ENCODE results near the gene FAM50B.

Gene FAM50B, protein sequence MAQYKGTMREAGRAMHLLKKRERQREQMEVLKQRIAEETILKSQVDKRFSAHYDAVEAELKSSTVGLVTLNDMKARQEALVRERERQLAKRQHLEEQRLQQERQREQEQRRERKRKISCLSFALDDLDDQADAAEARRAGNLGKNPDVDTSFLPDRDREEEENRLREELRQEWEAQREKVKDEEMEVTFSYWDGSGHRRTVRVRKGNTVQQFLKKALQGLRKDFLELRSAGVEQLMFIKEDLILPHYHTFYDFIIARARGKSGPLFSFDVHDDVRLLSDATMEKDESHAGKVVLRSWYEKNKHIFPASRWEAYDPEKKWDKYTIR

DNA sequence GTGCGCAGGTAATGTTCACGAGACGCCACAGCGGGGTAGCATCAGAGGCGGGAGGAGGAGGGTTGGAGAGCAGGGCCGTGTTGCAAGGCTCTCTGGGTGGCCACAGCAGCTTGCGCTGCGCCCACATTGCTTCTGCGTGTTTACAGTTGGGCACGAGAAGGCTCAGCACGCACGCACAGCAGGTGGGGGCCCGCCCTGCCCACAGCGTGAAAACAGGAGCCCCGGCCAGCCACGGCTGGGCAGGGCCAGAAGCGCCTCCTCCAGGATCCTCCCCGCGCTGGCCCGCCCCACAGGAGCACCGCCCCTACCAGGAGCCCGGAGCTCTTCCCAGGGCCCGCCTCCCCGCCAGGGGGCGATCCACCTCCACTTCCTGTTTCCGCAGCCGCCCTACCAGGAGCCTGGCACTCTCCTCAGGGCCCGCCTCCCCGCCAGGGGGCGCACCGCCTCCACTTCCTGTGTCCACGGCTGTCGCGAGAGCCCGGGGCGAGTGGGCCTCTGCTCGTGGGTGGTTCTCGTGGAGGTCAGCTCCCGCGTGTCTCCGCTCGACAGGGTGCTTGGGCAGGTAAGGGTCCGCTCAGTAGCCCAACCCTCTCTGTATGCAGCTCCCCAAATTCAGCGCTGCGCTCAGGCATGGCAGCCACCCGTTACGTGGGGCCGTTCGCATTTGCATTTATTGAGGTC is at the start of gene FAM50B:
TSS of gene FAM50B (plus strand) at position 449 of the 681 bp plus-strand sequence. CDS start 439 bp downstream, outside the sequence.
- DNase-seq: peak; percentile 92

DNA sequence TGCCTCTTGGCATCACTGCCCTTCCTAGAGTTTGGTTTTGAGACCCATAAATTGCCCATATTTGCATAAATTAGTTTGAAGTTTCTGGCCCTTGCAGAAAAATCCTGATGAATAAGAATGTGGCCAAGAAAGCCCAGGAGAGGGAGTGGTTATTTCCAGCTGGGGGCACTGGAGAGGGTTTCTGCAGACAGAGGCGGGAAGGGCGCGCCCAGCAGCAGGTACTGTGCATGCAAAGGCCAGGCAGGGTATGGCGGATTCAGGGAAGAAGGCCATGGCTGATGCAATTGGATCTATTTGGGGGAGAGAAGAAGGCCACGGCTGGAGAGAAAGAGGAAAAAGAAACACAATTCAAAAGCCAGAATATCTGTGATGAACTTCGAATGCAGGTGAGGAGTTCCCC is 49.5 kb upstream of the FAM50B start:
- no peak for DNase-seq

DNA sequence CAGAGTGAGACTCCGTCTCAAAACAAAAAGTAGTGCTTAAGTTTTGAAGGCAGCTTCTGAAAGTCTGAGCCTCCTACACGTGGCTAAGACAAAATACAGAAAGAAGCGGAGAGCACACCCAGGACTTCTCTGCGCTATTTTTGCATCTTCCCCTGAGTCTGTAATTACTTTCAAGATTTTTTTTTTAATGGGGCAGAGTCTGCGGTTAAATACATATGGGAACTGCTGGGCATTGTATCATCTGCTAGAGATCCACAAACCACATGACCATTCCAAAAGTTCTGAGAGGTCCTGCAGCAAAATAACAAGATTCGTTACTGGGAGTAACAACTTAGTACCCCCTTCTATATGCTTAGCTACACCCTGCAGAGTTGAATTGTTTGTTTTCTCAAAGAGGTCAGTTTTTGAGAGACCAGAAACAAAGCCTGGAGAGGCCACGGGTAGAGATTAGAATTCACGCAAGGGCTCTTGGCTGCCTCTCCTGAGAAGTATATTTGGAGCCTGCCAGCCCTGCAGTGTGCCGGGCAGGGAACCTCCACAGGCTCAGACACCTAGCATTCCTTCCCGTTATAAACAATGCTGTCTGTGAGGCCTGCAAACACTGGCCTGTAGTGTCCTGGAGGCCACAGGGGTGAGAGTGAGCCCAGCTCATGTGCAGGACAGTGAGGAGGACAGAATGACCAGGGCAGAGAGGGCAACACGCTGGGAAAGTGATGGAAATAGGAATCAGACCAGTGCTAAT is 48.2 kb upstream of the FAM50B start:
- DNase-seq: no peak

DNA sequence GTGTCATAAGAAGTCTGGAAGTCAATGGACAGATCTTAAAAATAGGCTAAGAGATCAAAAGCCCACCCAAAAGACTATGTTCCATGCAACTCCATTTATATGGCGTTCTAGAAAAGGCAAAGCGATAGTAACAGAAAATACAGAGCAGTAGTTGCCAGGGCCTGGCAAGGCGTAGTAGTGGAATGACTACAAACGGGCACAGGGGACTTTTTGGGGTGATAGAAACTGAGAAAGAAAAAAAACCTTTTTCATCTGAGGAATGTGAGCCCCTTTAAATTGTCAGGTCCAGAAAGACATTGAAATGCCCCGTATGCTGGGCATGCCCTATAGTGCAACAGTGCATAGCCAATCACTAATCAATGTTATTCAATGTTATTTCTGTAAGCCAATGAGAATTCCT is 47.2 kb upstream of the FAM50B start:
- peak; percentile 8 for DNase-seq

DNA sequence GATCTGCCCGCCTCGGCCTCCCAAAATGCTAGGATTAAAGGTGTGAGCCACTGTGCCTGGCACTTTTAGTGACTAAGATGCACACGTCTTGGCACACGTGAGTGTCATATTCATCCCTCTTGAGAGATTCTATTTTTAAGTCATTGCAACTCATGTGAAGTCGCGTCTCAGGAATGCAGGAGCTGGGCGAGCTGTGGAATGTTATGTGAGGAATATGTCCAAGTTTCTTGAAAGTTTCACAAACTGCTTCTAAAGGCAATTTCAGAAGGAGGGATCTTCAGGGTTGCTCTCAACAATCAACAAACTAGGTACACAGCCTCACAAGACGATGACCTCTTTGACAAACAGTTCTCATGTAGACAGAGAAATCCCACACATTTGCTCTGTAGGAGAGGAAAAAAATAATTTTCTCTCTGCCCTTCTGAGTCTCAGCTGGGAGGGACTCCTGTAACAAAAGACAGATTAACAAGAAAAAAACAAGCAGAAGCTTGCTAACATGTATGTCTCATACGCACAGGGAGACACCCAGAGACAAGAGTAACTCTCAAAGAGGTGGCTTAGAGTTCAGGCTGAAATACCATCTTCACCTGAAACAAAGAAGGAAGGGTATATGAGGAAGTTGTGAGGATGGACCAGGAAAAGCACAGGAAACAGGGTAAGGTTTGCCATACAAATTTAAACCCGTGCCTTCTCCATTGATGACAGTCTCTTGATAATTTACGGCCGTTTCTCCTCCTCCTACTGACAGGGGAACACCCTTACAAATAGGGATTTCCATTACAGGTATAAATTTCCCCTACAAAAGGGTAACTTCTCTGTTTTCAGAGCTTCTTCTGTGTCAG is 45.3 kb upstream of the FAM50B start:
- DNase-seq: no peak

DNA sequence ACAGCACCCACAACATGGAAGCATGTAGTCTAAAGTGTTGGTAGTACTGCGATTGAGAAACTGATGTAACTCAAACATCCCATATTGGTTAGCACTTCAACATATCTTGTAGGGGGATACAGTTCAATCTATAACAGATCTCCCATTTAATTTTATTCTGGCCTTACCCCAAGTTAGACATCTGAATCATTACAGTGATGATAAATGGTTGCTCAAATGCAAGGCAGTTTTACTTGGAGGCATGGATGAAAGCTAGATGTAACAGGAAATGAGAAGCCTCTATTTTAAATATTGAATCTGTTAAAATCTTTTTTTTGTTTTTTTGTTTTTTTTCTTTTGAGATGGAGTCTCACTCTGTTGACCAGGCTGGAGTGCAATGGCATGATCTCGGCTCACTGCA is 44.2 kb upstream of the FAM50B start:
- no peak for DNase-seq

DNA sequence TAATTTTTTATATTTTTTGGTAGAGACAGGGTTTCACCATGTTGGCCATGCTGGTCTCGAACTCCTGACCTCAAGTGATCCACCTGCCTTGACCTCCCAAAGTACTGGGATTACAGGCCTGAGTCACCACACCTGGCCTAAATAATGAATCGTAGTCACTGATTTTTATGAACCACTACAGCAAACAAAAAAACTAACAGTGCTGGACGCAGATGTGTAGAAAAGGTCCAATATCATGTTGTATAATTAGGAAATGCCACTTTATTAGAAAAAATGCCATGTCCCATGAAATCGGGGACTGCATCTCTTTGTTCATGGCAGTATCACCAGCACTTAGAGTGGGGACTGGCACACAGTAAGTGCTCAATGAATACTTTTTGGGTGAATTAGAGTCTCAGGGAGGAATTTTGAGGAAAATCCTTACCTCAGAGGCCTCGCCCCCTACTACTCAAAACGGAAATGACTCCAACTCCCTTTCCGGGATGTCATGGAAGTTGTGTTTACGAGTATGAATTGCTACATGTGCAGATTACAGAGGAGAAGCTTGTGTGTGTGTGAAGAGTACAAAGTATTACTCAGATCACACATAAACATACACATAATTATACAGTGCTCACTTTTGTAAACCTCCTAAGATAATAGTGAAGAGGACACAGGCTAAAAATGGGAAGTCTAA is 43.6 kb upstream of the FAM50B start:
- no peak for DNase-seq

DNA sequence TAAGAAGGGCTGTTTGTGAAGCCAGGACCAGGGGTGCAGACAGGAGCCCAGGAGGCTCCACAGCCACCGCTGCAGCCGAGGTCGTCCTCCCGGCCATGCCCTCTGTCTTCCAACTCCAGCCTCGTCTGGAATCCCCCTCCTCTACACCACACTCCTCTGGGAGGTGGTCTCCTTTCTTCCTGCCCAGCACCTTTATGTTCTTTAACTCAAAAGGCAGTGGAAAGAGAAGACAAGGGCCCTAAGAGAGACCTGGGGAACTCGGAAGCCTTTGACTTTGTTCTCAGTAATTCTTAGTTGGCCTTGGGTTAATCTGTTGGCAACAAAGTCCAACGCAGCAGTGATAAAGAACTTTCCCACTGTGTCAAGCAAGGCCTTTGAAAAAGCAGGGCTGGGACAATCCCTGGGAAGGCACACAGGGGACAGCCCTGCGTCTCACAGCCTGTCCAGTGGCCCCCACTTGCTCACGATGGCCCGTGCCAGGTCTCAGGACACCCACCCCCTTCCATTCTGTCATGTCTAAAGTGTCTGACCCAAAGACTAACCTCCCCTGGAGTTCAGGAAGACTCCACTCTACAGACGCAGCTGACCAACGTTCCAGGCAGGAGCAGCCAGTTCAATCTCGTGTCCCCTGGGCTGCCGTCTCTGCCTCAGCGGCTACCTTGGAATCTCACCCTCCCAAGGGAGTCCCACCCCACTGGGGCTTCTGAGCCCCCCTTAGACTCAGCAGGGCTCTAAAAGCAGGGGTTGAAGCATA is 42.8 kb upstream of the FAM50B start:
- no peak for DNase-seq

DNA sequence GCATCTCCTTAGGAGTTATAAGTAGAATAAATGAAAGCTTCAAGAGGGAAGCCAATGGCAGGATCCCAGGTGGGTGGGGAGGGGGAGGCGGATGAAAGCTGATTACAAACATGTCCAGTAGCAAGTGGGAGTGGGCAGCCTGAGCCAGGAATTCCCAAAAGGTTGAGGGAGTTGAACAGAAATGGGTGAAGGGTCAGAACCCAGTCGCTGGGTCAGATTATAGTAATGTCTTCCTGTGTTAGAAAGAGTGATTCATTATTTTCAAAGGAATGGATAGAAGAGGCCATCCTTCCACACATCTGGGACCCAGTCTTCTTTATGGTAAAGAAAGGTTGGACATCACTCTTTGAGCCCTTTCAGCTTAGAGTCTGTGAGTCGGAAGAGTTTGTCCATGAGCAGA is 41.0 kb upstream of the FAM50B start:
- no peak for DNase-seq

DNA sequence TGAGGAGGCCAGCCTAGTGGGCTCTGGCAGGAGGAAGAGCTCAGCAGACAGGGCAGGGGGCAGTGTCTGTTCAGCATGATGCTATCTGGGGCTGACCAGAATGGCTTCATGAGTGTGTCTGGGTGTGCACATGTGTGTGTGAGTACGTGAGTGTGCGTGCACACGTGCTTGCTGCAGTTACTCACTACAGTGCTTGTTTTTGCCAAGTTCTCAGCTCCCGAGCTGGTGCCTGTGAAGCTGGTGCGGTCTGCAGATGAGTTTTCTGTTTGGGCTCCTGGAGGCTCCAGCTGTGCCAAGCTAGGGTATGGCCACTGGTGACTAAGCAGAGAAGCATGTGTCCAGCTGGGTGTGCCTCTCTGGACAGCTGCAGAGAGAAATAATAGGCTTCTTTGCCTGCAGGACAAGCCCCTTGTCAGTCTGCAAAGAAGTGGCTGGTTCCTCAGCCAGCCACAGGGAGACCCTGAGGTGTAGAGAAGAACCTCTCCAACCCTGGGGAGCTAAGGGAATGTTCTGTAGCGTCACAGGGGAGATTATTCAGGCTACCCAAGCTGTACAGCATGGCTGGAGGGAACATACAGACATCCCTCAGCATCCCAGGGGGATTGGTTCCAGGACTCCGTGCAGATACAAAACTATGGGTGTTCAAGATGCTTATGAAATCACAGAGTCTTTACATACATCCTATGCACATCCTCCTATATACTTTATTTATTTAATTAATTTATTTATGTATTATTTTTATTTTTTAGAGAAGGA is 40.2 kb upstream of the FAM50B start:
- DNase-seq: no peak

DNA sequence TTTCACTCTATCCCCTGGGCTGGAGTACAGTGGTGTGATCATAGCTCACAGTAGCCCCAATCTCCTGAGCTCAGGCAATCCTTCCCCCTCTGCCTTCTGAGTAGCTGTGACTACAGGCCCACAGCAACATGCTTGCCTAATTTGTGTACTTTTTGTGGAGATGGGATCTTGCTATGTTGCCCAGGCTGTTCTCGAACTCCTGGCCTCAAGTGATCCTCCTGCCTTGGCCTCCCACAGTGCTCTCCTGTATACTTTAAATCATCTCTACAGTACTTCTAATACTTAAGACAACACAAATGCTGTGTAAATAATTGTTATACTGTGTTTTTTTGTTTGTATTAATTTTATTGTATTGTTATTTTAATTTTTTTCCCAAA is 39.7 kb upstream of the FAM50B start:
- no peak for DNase-seq

DNA sequence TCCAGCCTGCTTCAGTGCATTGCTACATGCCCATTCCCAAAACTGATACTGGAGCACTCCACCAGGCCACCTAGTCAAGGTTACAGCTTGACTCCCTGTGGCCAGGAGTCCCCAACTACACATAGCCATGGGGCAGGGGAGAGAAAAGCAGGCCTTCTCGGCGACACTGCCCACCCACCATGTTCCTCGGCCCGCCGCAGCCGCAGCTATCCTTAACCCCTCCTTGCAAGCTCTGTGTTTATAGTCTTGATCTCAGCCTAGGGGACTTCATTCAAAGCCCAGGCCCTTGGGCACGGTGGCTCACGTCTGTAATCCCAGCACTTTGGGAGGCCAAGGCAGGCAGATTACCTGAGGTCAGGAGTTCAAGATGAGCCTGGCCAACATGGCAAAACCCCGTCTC is 39.2 kb upstream of the FAM50B start:
- no peak for DNase-seq

DNA sequence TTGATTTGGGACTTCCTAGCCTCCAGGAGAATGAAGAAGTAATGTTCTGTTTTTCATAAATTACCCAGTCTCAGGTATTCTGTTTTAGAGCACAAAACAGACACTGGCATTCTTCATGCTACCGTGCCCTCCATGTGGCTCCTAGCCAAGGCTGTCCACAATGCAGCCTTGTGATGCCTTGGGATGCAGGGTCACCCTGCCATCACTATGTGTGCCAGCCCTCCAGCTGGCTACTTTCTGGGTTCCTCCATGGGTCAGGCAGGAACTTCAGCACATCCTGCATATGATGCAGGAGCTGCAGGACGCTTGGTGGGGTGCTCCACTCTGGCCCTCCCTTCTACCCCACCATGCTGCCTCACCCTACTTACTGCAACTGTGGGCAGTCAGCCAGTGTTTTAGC is 38.0 kb upstream of the FAM50B start:
- DNase-seq: no peak

DNA sequence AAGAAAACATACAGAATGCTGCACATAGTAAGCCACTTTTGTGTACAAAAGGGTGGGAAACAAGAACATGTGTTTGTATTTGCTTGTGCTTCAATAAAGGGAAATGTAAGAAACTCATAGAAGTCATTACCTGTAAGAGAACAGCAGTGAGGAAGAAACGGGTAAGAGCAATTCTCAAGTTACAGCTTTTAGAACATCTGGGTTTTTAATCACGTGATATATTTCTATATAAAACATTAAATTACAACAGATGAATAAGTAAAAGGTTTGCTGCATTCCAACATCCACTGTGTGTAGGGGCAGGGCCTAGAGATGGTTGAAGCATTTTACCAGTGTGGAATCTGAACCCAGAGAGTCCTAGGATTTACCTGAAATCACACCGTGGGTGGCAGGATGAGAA is 36.6 kb upstream of the FAM50B start:
- DNase-seq: no peak

DNA sequence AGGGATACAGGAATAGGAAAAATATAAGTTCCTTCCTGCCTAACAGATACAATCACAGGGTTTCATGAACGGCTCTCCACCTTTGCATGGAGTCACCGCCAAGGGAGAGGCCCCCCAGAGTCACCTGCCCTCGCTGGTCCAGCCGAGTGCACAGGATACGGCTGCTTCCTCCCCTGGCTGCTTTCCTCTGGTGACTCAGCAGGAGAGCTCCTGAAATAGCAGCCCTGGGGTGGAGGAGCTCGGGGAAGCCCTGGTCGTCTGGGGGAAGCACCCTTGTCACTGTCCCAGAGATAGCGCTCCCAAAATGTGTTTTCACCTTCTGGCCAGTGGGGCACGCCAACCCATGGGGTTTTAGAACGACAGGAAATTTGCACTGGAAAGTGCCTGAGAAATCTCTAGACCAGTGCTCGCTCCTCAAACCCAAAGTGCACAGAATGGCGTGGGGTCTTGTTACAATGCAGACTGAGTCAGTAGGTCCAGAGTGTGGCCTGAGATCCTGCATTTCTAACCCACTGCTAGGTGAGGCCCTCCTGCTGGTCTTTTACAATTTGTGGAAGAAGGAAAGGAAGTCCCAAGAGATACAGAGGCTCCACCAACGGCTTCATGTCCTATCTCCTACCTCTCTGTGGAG is 35.9 kb upstream of the FAM50B start:
- DNase-seq: no peak

DNA sequence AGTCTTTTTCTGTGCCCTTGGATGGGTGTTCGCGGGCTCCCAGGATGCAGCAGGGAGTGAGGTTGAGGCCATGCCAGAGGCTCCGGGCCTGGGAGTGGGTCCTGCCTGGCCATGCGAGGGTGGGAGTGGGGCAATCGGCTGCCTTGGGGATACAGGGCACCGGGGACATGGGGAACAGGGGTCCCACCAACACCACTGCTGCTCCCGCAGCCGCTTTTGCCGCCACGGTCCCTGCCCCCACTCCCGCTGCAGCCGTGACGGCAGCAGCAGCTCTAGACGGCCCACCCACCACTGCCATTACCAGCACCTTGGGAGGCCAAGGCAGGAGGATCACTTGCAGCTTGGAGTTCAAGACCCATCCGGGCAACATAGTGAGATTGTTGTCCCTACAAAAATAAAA is 35.3 kb upstream of the FAM50B start:
- no peak for DNase-seq

DNA sequence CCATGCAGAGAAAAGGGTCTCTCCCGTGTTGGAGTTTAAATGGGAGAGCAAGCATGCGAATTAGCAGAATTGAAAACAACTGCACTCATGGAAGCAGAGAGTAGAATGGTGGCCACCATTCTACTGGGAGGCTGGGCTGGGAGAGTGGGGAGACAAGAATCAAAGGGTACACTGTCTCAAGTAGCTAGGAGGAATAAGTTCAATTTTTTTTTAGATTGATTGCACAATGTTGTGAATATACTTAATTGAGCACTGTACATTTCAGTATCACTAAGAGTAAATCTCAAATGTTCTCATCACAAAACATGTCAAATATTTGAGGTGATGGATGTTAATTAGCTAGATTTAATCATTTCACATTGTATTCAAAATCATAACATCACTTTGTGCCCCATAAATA is 34.6 kb upstream of the FAM50B start:
- DNase-seq: no peak

DNA sequence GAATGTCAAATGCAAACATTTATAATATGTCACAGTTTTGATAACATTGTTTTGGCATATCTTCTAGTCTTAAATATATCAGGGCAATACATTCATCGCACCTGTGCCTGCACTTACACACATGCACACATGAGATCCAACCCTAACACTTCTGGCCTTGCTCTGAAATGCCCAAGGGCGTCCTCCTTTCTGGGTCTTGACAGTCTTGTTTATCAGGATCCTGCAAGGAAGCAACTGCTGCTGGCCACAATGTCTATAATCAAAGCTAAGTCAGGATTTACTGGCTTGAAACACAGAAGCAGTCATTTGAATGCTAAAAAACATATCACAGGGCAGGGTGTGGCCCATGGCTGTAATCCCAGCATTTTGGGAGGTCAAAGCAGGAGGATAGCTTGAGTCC is 32.9 kb upstream of the FAM50B start:
- DNase-seq: no peak

DNA sequence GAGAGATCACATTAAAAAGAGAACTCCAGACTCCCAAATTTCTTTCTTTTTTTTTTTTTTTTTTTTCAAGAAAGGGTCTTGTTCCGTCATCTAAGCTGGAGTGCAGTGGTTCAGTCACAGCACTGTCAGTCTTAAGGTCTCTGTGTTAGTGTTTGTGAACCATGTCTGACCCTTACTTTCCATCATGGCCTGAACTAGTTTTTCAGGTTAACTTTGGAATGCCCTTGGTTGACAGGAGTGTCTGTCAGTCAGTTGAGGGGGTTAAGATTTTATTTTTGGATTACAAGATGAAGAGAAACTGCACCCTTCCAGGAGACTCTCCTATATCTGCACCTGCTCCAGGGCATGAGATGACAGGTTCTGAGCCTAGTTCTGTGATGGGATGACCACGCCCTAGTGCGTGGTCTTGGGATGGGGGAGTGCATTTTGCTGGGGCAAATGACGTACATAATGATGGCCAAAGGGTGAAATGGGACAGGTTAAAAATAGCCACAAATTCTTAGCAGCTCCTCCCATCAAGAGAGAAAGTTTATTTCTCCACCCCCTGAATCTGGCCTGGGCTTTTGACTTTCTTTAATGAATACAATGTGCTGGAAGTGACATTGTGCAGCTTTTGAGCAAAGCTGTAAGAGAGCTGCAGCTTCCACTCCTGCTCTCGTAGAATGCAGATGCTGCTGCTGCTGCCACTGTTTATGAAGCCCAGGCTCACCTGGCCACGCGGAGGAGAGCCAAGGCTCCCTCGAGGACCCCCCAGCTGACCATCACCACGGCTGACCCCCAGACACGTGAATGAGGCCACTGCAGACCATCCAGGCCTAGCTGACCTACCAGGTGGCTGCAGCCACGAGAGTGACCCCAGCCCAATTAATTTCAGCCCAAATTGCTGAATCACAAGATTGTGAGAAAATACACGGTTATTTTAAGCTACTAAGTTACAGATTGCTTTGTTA is 29.7 kb upstream of the FAM50B start:
- no peak for DNase-seq

All from stimulated activated CD4-positive, alpha-beta T cell treated with anti-CD3 and anti-CD28 coated beads, Interleukin-1b, Interleukin-23, amount 100 ng/mL, for 48 hours (primary cell).